ENCODE data around the gene TICAM1.

DNA sequence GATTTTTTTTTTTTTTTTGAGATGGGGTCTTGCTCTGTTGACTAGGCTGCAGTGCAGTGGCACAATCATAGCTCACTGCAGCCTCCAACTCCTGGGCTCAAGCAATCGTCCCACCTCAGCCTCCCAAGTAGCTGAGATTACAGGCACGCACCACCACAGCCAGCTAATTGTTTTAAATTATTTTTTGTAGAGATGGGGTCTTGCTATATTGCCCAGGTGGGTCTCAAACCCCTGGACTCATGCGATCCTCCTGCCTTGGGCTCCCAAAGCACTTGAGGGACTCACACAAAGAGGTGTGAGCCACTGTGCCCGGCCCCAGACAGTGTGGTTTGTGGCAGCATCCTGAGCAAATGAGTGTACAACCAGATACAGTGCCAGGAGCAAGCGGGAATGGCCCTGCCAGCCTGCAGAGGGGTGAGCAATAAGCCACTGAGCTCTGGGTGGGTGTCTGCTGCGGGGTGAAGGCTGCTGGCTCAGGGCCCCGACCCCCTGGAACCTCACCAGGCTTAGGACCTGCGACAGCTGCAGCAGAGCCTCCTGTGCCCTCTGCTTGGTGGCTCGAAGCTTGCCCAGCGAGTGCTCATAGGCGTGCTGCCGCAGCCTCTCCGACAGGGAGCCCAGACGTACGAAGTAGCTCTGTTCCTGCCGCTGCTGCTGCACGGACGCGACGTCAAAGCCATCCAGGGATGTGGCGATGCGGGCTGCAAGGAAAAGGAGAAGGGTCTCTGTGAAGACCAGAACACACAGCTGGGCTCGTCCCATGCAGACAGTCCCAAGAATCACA, 15.9 kb upstream of the TICAM1 start:
- TF ChIP-seq, protein P1, sequence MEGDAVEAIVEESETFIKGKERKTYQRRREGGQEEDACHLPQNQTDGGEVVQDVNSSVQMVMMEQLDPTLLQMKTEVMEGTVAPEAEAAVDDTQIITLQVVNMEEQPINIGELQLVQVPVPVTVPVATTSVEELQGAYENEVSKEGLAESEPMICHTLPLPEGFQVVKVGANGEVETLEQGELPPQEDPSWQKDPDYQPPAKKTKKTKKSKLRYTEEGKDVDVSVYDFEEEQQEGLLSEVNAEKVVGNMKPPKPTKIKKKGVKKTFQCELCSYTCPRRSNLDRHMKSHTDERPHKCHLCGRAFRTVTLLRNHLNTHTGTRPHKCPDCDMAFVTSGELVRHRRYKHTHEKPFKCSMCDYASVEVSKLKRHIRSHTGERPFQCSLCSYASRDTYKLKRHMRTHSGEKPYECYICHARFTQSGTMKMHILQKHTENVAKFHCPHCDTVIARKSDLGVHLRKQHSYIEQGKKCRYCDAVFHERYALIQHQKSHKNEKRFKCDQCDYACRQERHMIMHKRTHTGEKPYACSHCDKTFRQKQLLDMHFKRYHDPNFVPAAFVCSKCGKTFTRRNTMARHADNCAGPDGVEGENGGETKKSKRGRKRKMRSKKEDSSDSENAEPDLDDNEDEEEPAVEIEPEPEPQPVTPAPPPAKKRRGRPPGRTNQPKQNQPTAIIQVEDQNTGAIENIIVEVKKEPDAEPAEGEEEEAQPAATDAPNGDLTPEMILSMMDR (IDR thresholded peaks at IDR 0.05; ENCODE audit: control extremely low read depth in 1 of 3, insufficient read depth in 1 of 3, low read depth in 1 of 3, low read length in 3 of 3): no peak
- TF ChIP-seq POLR2AphosphoS5 (IDR thresholded peaks at IDR 0.05; ENCODE audit: low read depth, low read length): no peak
- no peak for TF ChIP-seq KDM1A (IDR thresholded peaks at IDR 0.05; ENCODE audit: borderline replicate concordance, low read length)

Data from H1 (cell line).